Neural cell (in vitro differentiated cells): ENCODE results near the gene HRK.

Source experiments
- CTCF ChIP-seq: fragments of 450-650 bp; IDR thresholded peaks from 2 replicates; pipeline ENCODE4 v1.5.1; 2014; ENCODE audit warnings: antibody characterized with exemption, mild to moderate bottlenecking, moderate library complexity; ENCODE audit not compliant: poor library complexity, severe bottlenecking
- EP300 ChIP-seq: fragments of 450-650 bp; conservative IDR thresholded peaks from 2 replicates; pipeline ENCODE4 v1.6.1; 2014; ENCODE audit warnings: antibody characterized with exemption, mild to moderate bottlenecking, moderate library complexity; ENCODE audit not compliant: poor library complexity, severe bottlenecking
- EZH2 ChIP-seq: fragments of 200-600, 300-800 bp; shearing (Covaris generic), sonication (generic); IDR thresholded peaks from 2 replicates; pipeline ENCODE4 v1.6.1; 2014; ENCODE audit warnings: antibody characterized with exemption, low read length, borderline replicate concordance, mild to moderate bottlenecking; ENCODE audit not compliant: insufficient read depth, poor library complexity, severe bottlenecking
- RAD21 ChIP-seq: fragments of 450-650 bp; conservative IDR thresholded peaks from 2 replicates; pipeline ENCODE4 v1.6.1; 2014; ENCODE audit warnings: antibody characterized with exemption, mild to moderate bottlenecking, moderate library complexity
- REST ChIP-seq: IDR thresholded peaks from 2 replicates; pipeline ENCODE4 v1.6.1; 2012; ENCODE audit warnings: borderline replicate concordance
- SMC3 ChIP-seq: fragments of 450-650 bp; conservative IDR thresholded peaks from 2 replicates; pipeline ENCODE4 v1.6.1; 2014; ENCODE audit warnings: antibody characterized with exemption, mild to moderate bottlenecking, moderate library complexity; ENCODE audit not compliant: poor library complexity

DNA sequence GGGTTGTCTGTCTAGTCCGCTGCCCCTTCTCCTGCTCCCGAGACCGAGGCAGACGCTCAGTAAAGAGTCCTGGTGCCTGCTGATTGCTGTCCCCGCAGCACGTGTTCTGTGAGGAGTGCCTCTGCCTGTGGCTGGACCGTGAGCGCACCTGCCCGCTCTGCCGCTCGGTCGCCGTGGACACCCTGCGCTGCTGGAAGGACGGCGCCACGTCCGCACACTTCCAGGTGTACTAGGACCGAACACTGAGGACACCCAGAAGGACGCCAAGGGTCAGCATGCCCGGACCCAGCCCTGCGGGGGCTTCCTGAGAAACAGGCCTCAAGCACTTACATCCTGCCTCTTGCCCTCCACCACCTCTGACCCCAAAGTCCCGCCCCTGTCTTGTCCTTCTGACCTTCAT is 32.0 kb downstream of the HRK start:
- TF ChIP-seq CTCF (no peak), EZH2 (no peak), RAD21 (no peak), EP300 (no peak), SMC3 (no peak), REST (no peak)
